HT1080 (cell line): Measurements from ENCODE around the gene ZNF800. TPM values are rescaled to one million over a fixed set of nuclear protein-coding genes. Genes with fewer than 3 reads are reported as not detected.

Experiments used
- DNase-seq: peaks from one replicate; pipeline ENCODE4 v3.0.0-alpha.2; 2015; ENCODE audit warnings: low read depth
- total RNA-seq: library from RNA; depleted of rRNA; stranded (reverse); fragments of >200 nt; shearing (Covaris generic); gene quantifications from 2 replicates; pipeline ENCODE4 v1.2.3, GENCODE V29; 2014; rRNA removed

Gene ZNF800
- total RNA-seq, 1 experiment from 2014 or later: 24.9 TPM

- DNase-seq: no peak
Observed at GRCh38 chr7:127350586-127350985, 41.9 kb downstream of the ZNF800 start.

GRCh38 chr7:127349881-127350280 is 42.6 kb downstream of the ZNF800 start:
- no peak for DNase-seq

- DNase-seq: no peak
Observed at GRCh38 chr7:127348247-127348631, 44.3 kb downstream of the ZNF800 start.

GRCh38 chr7:127347567-127348246 is 44.8 kb downstream of the ZNF800 start:
- DNase-seq: no peak

GRCh38 chr7:127346575-127347256 is 45.8 kb downstream of the ZNF800 start:
- DNase-seq: no peak

- DNase-seq: no peak
Observed at GRCh38 chr7:127342596-127342995, 49.9 kb downstream of the ZNF800 start.

- DNase-seq: no peak
Observed at GRCh38 chr7:127338122-127338521, 54.4 kb downstream of the ZNF800 start.

GRCh38 chr7:127337581-127337980 is 54.9 kb downstream of the ZNF800 start:
- DNase-seq: no peak

- no peak for DNase-seq
Observed at GRCh38 chr7:127336458-127336857, 56.0 kb downstream of the ZNF800 start.

- DNase-seq: no peak
Observed at GRCh38 chr7:127332880-127333279, 59.6 kb downstream of the ZNF800 start.

GRCh38 chr7:127330070-127330469 is 62.4 kb downstream of the ZNF800 start:
- no peak for DNase-seq

- DNase-seq: no peak
Observed at GRCh38 chr7:127322832-127323493, 69.5 kb downstream of the ZNF800 start.

GRCh38 chr7:127322351-127322750 is 70.2 kb downstream of the ZNF800 start:
- DNase-seq: no peak

GRCh38 chr7:127320974-127321373 is 71.5 kb downstream of the ZNF800 start:
- DNase-seq: no peak

Other genes starting within 250 kb of the ZNF800 start
- 0.07 and 0.27 TPM in 2 replicates for gene GRM8, start 139.8 kb downstream of the ZNF800 start, total RNA-seq
- gene GCC1, start 192.9 kb upstream of the ZNF800 start, total RNA-seq: 12.5 and 13.6 TPM in 2 replicates
- gene ARF5, start 195.7 kb upstream of the ZNF800 start, total RNA-seq: 116 and 131 TPM in 2 replicates
- 0.23 and 0.27 TPM in 2 replicates for gene FSCN3, start 201.0 kb upstream of the ZNF800 start, total RNA-seq
- gene PAX4, start 225.4 kb upstream of the ZNF800 start, total RNA-seq: not detected in 2 replicates